ENCODE data around the gene HOXA13. TPM values are rescaled to one million over a fixed set of nuclear protein-coding genes. Genes with fewer than 3 reads are reported as not detected.

HOXA13 gene
- total RNA-seq, 1 experiment from 2014 or later = not detected

- Mint-ChIP-seq H3K36me3 (ENCODE audit: insufficient read depth, unreplicated experiment) (no peaks in the 10 kb centered on the region), H3K4me1 (ENCODE audit: insufficient read depth, unreplicated experiment) (peaks cover 14% of the 10 kb centered on the region), H3K27me3 (ENCODE audit: insufficient read depth, unreplicated experiment) (no peaks in the 10 kb centered on the region), H3K9me3 (ENCODE audit: unreplicated experiment) (no peaks in the 10 kb centered on the region), H3K27ac (ENCODE audit: low read depth, unreplicated experiment) (no peak overlapping the region), H3K4me3 (ENCODE audit: unreplicated experiment) (no peak overlapping the region)
- intact Hi-C loops (cut with micrococcal nuclease) = no loop called here
- DNase-seq (ENCODE audit: unreplicated experiment) = no peak
- BruUV-seq (replicated peaks) = no TSS peak
- no peak for TF ChIP-seq CTCF (IDR thresholded peaks at IDR 0.05; ENCODE audit: unreplicated experiment)
- POLR2A ChIA-PET = no interaction called here
- CTCF ChIA-PET = interaction anchor here (0.6 to 2.0 kb wide), 3 partner anchors 8 to 260 kb away, joined by 3 to 15 read pairs (median 9); no protein-coding TSS in a partner anchor
These were observed 12.2 kb downstream of the HOXA13 start for GRCh38 chr7:27187475-27188385.

GRCh38 chr7:27186668-27187474 lies 13.0 kb downstream of the HOXA13 start:
- Mint-ChIP-seq H3K4me1 (ENCODE audit: insufficient read depth, unreplicated experiment) (peaks cover 14% of the 10 kb centered on the region), H3K27ac (ENCODE audit: low read depth, unreplicated experiment) (no peak overlapping the region), H3K27me3 (ENCODE audit: insufficient read depth, unreplicated experiment) (no peaks in the 10 kb centered on the region), H3K9me3 (ENCODE audit: unreplicated experiment) (no peaks in the 10 kb centered on the region), H3K36me3 (ENCODE audit: insufficient read depth, unreplicated experiment) (no peaks in the 10 kb centered on the region), H3K4me3 (ENCODE audit: unreplicated experiment) (no peak overlapping the region)
- BruUV-seq (replicated peaks) = no TSS peak
- DNase-seq (ENCODE audit: unreplicated experiment) = no peak
- TF ChIP-seq CTCF (IDR thresholded peaks at IDR 0.05; ENCODE audit: unreplicated experiment) = no peak
- ChIA-PET POLR2A (no interaction called here), CTCF (interaction anchor here (0.6 to 2.0 kb wide), 6 partner anchors 8 to 418 kb away, joined by 3 to 15 read pairs (median 6); no protein-coding TSS in a partner anchor)
- intact Hi-C loops (cut with micrococcal nuclease) = no loop called here

- Mint-ChIP-seq H3K9me3 (ENCODE audit: unreplicated experiment) (no peaks in the 10 kb centered on the region), H3K4me3 (ENCODE audit: unreplicated experiment) (peak overlapping the region; percentile 12), H3K4me1 (ENCODE audit: insufficient read depth, unreplicated experiment) (peaks cover 14% of the 10 kb centered on the region), H3K36me3 (ENCODE audit: insufficient read depth, unreplicated experiment) (no peaks in the 10 kb centered on the region), H3K27ac (ENCODE audit: low read depth, unreplicated experiment) (no peak overlapping the region), H3K27me3 (ENCODE audit: insufficient read depth, unreplicated experiment) (no peaks in the 10 kb centered on the region)
- CTCF ChIA-PET = interaction anchor here (0.6 to 1.9 kb wide), 4 partner anchors 8 to 419 kb away, joined by 4 to 15 read pairs (median 6); no protein-coding TSS in a partner anchor
- BruUV-seq (replicated peaks) = no TSS peak
- TF ChIP-seq CTCF (IDR thresholded peaks at IDR 0.05; ENCODE audit: unreplicated experiment) = no peak
- POLR2A ChIA-PET = no interaction called here
- intact Hi-C loops (cut with micrococcal nuclease) = no loop called here
- DNase-seq (ENCODE audit: unreplicated experiment) = no peak
These were observed 13.8 kb downstream of the HOXA13 start for GRCh38 chr7:27185854-27186667.

Measured in MCF 10A (cell line).